Measurements from ENCODE around the gene OR1S2.
"Not testable (repeated sequence)": the region's sequence is repeated elsewhere in the genome, so short reads cannot be mapped to it uniquely, and the experiment has no call there.

The OR1S2 gene

GRCh38 chr11:58204042-58204441 lies at the start of gene OR1S2:
Gene OR1S2, minus strand, starts transcription at chr11:58204142. Its CDS starts 0 bp downstream, at chr11:58204142.
- DNase-seq, result no peak

- no peak for DNase-seq
Observed at GRCh38 chr11:58243954-58244353, 40.0 kb upstream of the OR1S2 start.

- DNase-seq, result no peak
Observed at GRCh38 chr11:58227956-58228615, 24.1 kb upstream of the OR1S2 start.

GRCh38 chr11:58222721-58223120 lies 18.8 kb upstream of the OR1S2 start:
- DNase-seq, result no peak

GRCh38 chr11:58216476-58216875 lies 12.5 kb upstream of the OR1S2 start:
- DNase-seq, result no peak

GRCh38 chr11:58212420-58212819 lies 8.5 kb upstream of the OR1S2 start, which contains the start of gene OR1S1:
Gene OR1S1, plus strand, starts transcription at chr11:58212720.
- not testable (repeated sequence) for DNase-seq

GRCh38 chr11:58199271-58199670 lies 4.7 kb downstream of the OR1S2 start:
- DNase-seq, result no peak

- DNase-seq, result no peak
Observed at GRCh38 chr11:58195939-58196338, 8.0 kb downstream of the OR1S2 start.

GRCh38 chr11:58193391-58193790 lies 10.6 kb downstream of the OR1S2 start:
- DNase-seq, result no peak

GRCh38 chr11:58192229-58192628 lies 11.7 kb downstream of the OR1S2 start:
- DNase-seq, result no peak

- DNase-seq, result no peak
Observed at GRCh38 chr11:58188770-58189169, 15.2 kb downstream of the OR1S2 start, which contains the start of gene OR9Q2. Gene OR9Q2, plus strand, starts transcription at chr11:58189070. Its CDS starts 1,421 bp downstream, at chr11:58190491.

- DNase-seq, result no peak
Observed at GRCh38 chr11:58186938-58187337, 17.0 kb downstream of the OR1S2 start.

- DNase-seq, result no peak
Observed at GRCh38 chr11:58179648-58180047, 24.3 kb downstream of the OR1S2 start.

- no peak for DNase-seq
Observed at GRCh38 chr11:58178444-58178843, 25.5 kb downstream of the OR1S2 start.

GRCh38 chr11:58177409-58178054 lies 26.4 kb downstream of the OR1S2 start:
- DNase-seq, result no peak

- DNase-seq, result no peak
Observed at GRCh38 chr11:58165504-58166106, 38.3 kb downstream of the OR1S2 start.

- no peak for DNase-seq
Observed at GRCh38 chr11:58164990-58165389, 39.0 kb downstream of the OR1S2 start.

GRCh38 chr11:58164389-58164788 lies 39.6 kb downstream of the OR1S2 start:
- no peak for DNase-seq
